ENCODE results near the gene NBEAL1.
"Not testable (repeated sequence)": the region's sequence is repeated elsewhere in the genome, so short reads cannot be mapped to it uniquely, and the experiment has no call there.

The NBEAL1 gene

GRCh38 chr2:203070701-203071100 is 56.0 kb downstream of the NBEAL1 start:
- Histone ChIP-seq H3K4me3 (ENCODE audit: low read depth, low read length) (no peak overlapping the region), H3K9ac (ENCODE audit: low read depth, low read length) (no peak overlapping the region), H3K27ac (ENCODE audit: low read depth, low read length) (no peak overlapping the region), H3K36me3 (ENCODE audit: control insufficient read depth, insufficient read depth, low read length) (peaks cover 5% of the 10 kb centered on the region; the same call in 1 of the 2 replicates), H3K27me3 (ENCODE audit: control insufficient read depth, insufficient read depth, low read length) (no peaks in the 10 kb centered on the region), H3K9me3 (ENCODE audit: control insufficient read depth, insufficient read depth, low read length) (peaks cover 13% of the 10 kb centered on the region), H3K4me1 (ENCODE audit: control insufficient read depth, insufficient read depth, low read length) (no peaks in the 10 kb centered on the region)

GRCh38 chr2:203071148-203071547 is 56.5 kb downstream of the NBEAL1 start:
- Histone ChIP-seq H3K4me1 (ENCODE audit: control insufficient read depth, insufficient read depth, low read length) (no peaks in the 10 kb centered on the region), H3K9ac (ENCODE audit: low read depth, low read length) (no peak overlapping the region), H3K4me3 (ENCODE audit: low read depth, low read length) (no peak overlapping the region), H3K27ac (ENCODE audit: low read depth, low read length) (no peak overlapping the region), H3K36me3 (ENCODE audit: control insufficient read depth, insufficient read depth, low read length) (peaks cover 5% of the 10 kb centered on the region; the same call in 1 of the 2 replicates), H3K27me3 (ENCODE audit: control insufficient read depth, insufficient read depth, low read length) (no peaks in the 10 kb centered on the region), H3K9me3 (ENCODE audit: control insufficient read depth, insufficient read depth, low read length) (peaks cover 11% of the 10 kb centered on the region)

GRCh38 chr2:203072371-203072770 is 57.7 kb downstream of the NBEAL1 start:
- H3K9me3 ChIP-seq (ENCODE audit: control insufficient read depth, insufficient read depth, low read length) = peaks cover 7% of the 10 kb centered on the region
- peaks cover 5% of the 10 kb centered on the region; the same call in 1 of the 2 replicates for H3K36me3 ChIP-seq (ENCODE audit: control insufficient read depth, insufficient read depth, low read length)
- H3K27me3 ChIP-seq (ENCODE audit: control insufficient read depth, insufficient read depth, low read length) = no peaks in the 10 kb centered on the region

GRCh38 chr2:203077451-203077850 is 62.8 kb downstream of the NBEAL1 start:
- H3K36me3 ChIP-seq (ENCODE audit: control insufficient read depth, insufficient read depth, low read length) = peaks cover 4% of the 10 kb centered on the region; the same call in 1 of the 2 replicates
- no peak overlapping the region for H3K9ac ChIP-seq (ENCODE audit: low read depth, low read length)
- no peak overlapping the region for H3K4me3 ChIP-seq (ENCODE audit: low read depth, low read length)
- H3K9me3 ChIP-seq (ENCODE audit: control insufficient read depth, insufficient read depth, low read length) = no peaks in the 10 kb centered on the region
- no peaks in the 10 kb centered on the region for H3K4me1 ChIP-seq (ENCODE audit: control insufficient read depth, insufficient read depth, low read length)
- H3K27me3 ChIP-seq (ENCODE audit: control insufficient read depth, insufficient read depth, low read length) = no peaks in the 10 kb centered on the region
- H3K27ac ChIP-seq (ENCODE audit: low read depth, low read length) = no peak overlapping the region

More at GRCh38 chr2:203072371-203072770, 57.7 kb downstream of the NBEAL1 start:
- no peak overlapping the region for H3K4me3 ChIP-seq (ENCODE audit: low read depth, low read length)
- no peak overlapping the region for H3K27ac ChIP-seq (ENCODE audit: low read depth, low read length)
- H3K4me1 ChIP-seq (ENCODE audit: control insufficient read depth, insufficient read depth, low read length) = no peaks in the 10 kb centered on the region
- H3K9ac ChIP-seq (ENCODE audit: low read depth, low read length) = no peak overlapping the region

GRCh38 chr2:203080447-203081045 is 65.9 kb downstream of the NBEAL1 start:
- Histone ChIP-seq H3K4me3 (ENCODE audit: low read depth, low read length) (no peak overlapping the region), H3K36me3 (ENCODE audit: control insufficient read depth, insufficient read depth, low read length) (peaks cover 4% of the 10 kb centered on the region; the same call in 1 of the 2 replicates), H3K27me3 (ENCODE audit: control insufficient read depth, insufficient read depth, low read length) (no peaks in the 10 kb centered on the region), H3K9me3 (ENCODE audit: control insufficient read depth, insufficient read depth, low read length) (no peaks in the 10 kb centered on the region), H3K9ac (ENCODE audit: low read depth, low read length) (no peak overlapping the region), H3K27ac (ENCODE audit: low read depth, low read length) (no peak overlapping the region), H3K4me1 (ENCODE audit: control insufficient read depth, insufficient read depth, low read length) (no peaks in the 10 kb centered on the region)

- H3K9ac ChIP-seq (ENCODE audit: low read depth, low read length) = no peak overlapping the region
- no peaks in the 10 kb centered on the region for H3K36me3 ChIP-seq (ENCODE audit: control insufficient read depth, insufficient read depth, low read length)
- H3K9me3 ChIP-seq (ENCODE audit: control insufficient read depth, insufficient read depth, low read length) = no peaks in the 10 kb centered on the region
- no peak overlapping the region for H3K4me3 ChIP-seq (ENCODE audit: low read depth, low read length)
- no peaks in the 10 kb centered on the region for H3K27me3 ChIP-seq (ENCODE audit: control insufficient read depth, insufficient read depth, low read length)
- no peak overlapping the region for H3K27ac ChIP-seq (ENCODE audit: low read depth, low read length)
- no peaks in the 10 kb centered on the region for H3K4me1 ChIP-seq (ENCODE audit: control insufficient read depth, insufficient read depth, low read length)
Measured at GRCh38 chr2:203083328-203083727, 68.7 kb downstream of the NBEAL1 start.

GRCh38 chr2:203086381-203086780 is 71.7 kb downstream of the NBEAL1 start:
- H3K36me3 ChIP-seq (ENCODE audit: control insufficient read depth, insufficient read depth, low read length); H3K27me3 ChIP-seq (ENCODE audit: control insufficient read depth, insufficient read depth, low read length); H3K9ac ChIP-seq (ENCODE audit: low read depth, low read length); H3K9me3 ChIP-seq (ENCODE audit: control insufficient read depth, insufficient read depth, low read length); H3K4me1 ChIP-seq (ENCODE audit: control insufficient read depth, insufficient read depth, low read length); H3K27ac ChIP-seq (ENCODE audit: low read depth, low read length); H3K4me3 ChIP-seq (ENCODE audit: low read depth, low read length): not testable (repeated sequence)

- H3K9ac ChIP-seq (ENCODE audit: low read depth, low read length); H3K27ac ChIP-seq (ENCODE audit: low read depth, low read length); H3K4me1 ChIP-seq (ENCODE audit: control insufficient read depth, insufficient read depth, low read length); H3K4me3 ChIP-seq (ENCODE audit: low read depth, low read length); H3K36me3 ChIP-seq (ENCODE audit: control insufficient read depth, insufficient read depth, low read length); H3K9me3 ChIP-seq (ENCODE audit: control insufficient read depth, insufficient read depth, low read length); H3K27me3 ChIP-seq (ENCODE audit: control insufficient read depth, insufficient read depth, low read length): not testable (repeated sequence)
Measured at GRCh38 chr2:203090721-203091120, 76.0 kb downstream of the NBEAL1 start.

GRCh38 chr2:203097735-203098134 is 83.1 kb downstream of the NBEAL1 start:
- no peaks in the 10 kb centered on the region for H3K4me1 ChIP-seq (ENCODE audit: control insufficient read depth, insufficient read depth, low read length)
- H3K9me3 ChIP-seq (ENCODE audit: control insufficient read depth, insufficient read depth, low read length) = no peaks in the 10 kb centered on the region
- H3K27me3 ChIP-seq (ENCODE audit: control insufficient read depth, insufficient read depth, low read length) = no peaks in the 10 kb centered on the region
- no peak overlapping the region for H3K9ac ChIP-seq (ENCODE audit: low read depth, low read length)
- no peak overlapping the region for H3K27ac ChIP-seq (ENCODE audit: low read depth, low read length)
- no peaks in the 10 kb centered on the region for H3K36me3 ChIP-seq (ENCODE audit: control insufficient read depth, insufficient read depth, low read length)
- no peak overlapping the region for H3K4me3 ChIP-seq (ENCODE audit: low read depth, low read length)

- not testable (repeated sequence) for H3K27ac ChIP-seq (ENCODE audit: low read depth, low read length); H3K36me3 ChIP-seq (ENCODE audit: control insufficient read depth, insufficient read depth, low read length)
Measured at GRCh38 chr2:203102357-203102756, 87.7 kb downstream of the NBEAL1 start.

GRCh38 chr2:203104273-203104672 is 89.6 kb downstream of the NBEAL1 start:
- Histone ChIP-seq H3K27ac (ENCODE audit: low read depth, low read length) (no peak overlapping the region), H3K9me3 (ENCODE audit: control insufficient read depth, insufficient read depth, low read length) (0 out of 2 replicates have a peak, but pooled peaks cover 5% of the 10 kb centered on the region), H3K27me3 (ENCODE audit: control insufficient read depth, insufficient read depth, low read length) (no peaks in the 10 kb centered on the region), H3K4me1 (ENCODE audit: control insufficient read depth, insufficient read depth, low read length) (no peaks in the 10 kb centered on the region), H3K36me3 (ENCODE audit: control insufficient read depth, insufficient read depth, low read length) (no peaks in the 10 kb centered on the region), H3K9ac (ENCODE audit: low read depth, low read length) (no peak overlapping the region), H3K4me3 (ENCODE audit: low read depth, low read length) (no peak overlapping the region)

More at GRCh38 chr2:203102357-203102756, 87.7 kb downstream of the NBEAL1 start:
- not testable (repeated sequence) for H3K4me1 ChIP-seq (ENCODE audit: control insufficient read depth, insufficient read depth, low read length); H3K4me3 ChIP-seq (ENCODE audit: low read depth, low read length); H3K27me3 ChIP-seq (ENCODE audit: control insufficient read depth, insufficient read depth, low read length); H3K9ac ChIP-seq (ENCODE audit: low read depth, low read length); H3K9me3 ChIP-seq (ENCODE audit: control insufficient read depth, insufficient read depth, low read length)

Measured in HUES48 (cell line).